Brain microvascular endothelial cell (primary cell): Measurements from ENCODE around the gene CDRT15.
A peak's percentile ranks its signal among the peaks of the same experiment; 100 is the strongest.

ENCODE experiments used
- DNase-seq: peaks from one replicate; pipeline ENCODE4 v3.0.0-alpha.2; 2020
- H3K27ac ChIP-seq: fragments of 250-450 bp; sonication (Bioruptor Pico); 2 replicates; pipeline ENCODE4 v1.5.1; 2020; ENCODE audit warnings: mild to moderate bottlenecking, moderate library complexity
- H3K27me3 ChIP-seq: fragments of 250-450 bp; sonication (Bioruptor Pico); replicated peaks from 2 replicates; pipeline ENCODE4 v1.5.1; 2020; ENCODE audit warnings: mild to moderate bottlenecking
- H3K36me3 ChIP-seq: fragments of 250-450 bp; sonication (Bioruptor Pico); replicated peaks from 2 replicates; pipeline ENCODE4 v1.5.1; 2020; ENCODE audit warnings: mild to moderate bottlenecking
- H3K4me3 ChIP-seq: 2 replicates; pipeline ENCODE4 v1.5.1; 2011; ENCODE audit warnings: low read depth, mild to moderate bottlenecking, control low read depth, low read length, moderate library complexity
- CTCF ChIP-seq: IDR thresholded peaks from 2 replicates; pipeline ENCODE4 v1.5.1; 2011; ENCODE audit warnings: low read depth, mild to moderate bottlenecking, moderate library complexity, low read length, control low read depth, inconsistent platforms; ENCODE audit errors: missing control alignments
- in situ Hi-C: cut with HindIII; loops from 2 replicates; pipeline ENCODE4 v1.10.0; 2017; ENCODE audit warnings: low sequenced_read_pairs, low pct_ligation_motif_present

The CDRT15 gene

GRCh38 chr17:14211801-14212200 is 24.9 kb downstream of the CDRT15 start:
- Histone ChIP-seq H3K36me3 (no peaks in the 10 kb centered on the region), H3K27ac (no peak overlapping the region), H3K27me3 (no peaks in the 10 kb centered on the region), H3K4me3 (no peak overlapping the region)
- in situ Hi-C loops = no loop called here
- no peak for DNase-seq
- peak; percentile 68 for TF ChIP-seq CTCF

- in situ Hi-C loops = no loop called here
Measured at GRCh38 chr17:14211246-14211645, 25.4 kb downstream of the CDRT15 start.

GRCh38 chr17:14209215-14209614 is 27.4 kb downstream of the CDRT15 start:
- H3K27ac ChIP-seq = no peak overlapping the region
- no peak for DNase-seq
- no peaks in the 10 kb centered on the region for H3K27me3 ChIP-seq
- in situ Hi-C loops = no loop called here
- TF ChIP-seq CTCF = no peak
- H3K4me3 ChIP-seq = no peak overlapping the region
- no peaks in the 10 kb centered on the region for H3K36me3 ChIP-seq

More at GRCh38 chr17:14211246-14211645, 25.4 kb downstream of the CDRT15 start:
- H3K27ac ChIP-seq = no peak overlapping the region
- DNase-seq = no peak
- H3K27me3 ChIP-seq = no peaks in the 10 kb centered on the region
- no peaks in the 10 kb centered on the region for H3K36me3 ChIP-seq
- no peak for TF ChIP-seq CTCF
- H3K4me3 ChIP-seq = no peak overlapping the region

GRCh38 chr17:14207791-14208190 is 28.9 kb downstream of the CDRT15 start:
- in situ Hi-C loops = no loop called here
- no peak for TF ChIP-seq CTCF

GRCh38 chr17:14206891-14207290 is 29.8 kb downstream of the CDRT15 start:
- in situ Hi-C loops = no loop called here
- Histone ChIP-seq H3K27ac (no peak overlapping the region), H3K4me3 (no peak overlapping the region), H3K36me3 (no peaks in the 10 kb centered on the region), H3K27me3 (no peaks in the 10 kb centered on the region)
- DNase-seq = no peak
- no peak for TF ChIP-seq CTCF

More at GRCh38 chr17:14207791-14208190, 28.9 kb downstream of the CDRT15 start:
- H3K4me3 ChIP-seq = no peak overlapping the region
- DNase-seq = no peak
- no peaks in the 10 kb centered on the region for H3K36me3 ChIP-seq
- no peak overlapping the region for H3K27ac ChIP-seq
- H3K27me3 ChIP-seq = no peaks in the 10 kb centered on the region

GRCh38 chr17:14205992-14206461 is 30.6 kb downstream of the CDRT15 start:
- Histone ChIP-seq H3K36me3 (no peaks in the 10 kb centered on the region), H3K4me3 (no peak overlapping the region), H3K27ac (no peak overlapping the region), H3K27me3 (no peaks in the 10 kb centered on the region)
- no peak for TF ChIP-seq CTCF
- in situ Hi-C loops = no loop called here
- DNase-seq = no peak
